ENCODE results near the gene BTBD19.
"Not testable (repeated sequence)": the region's sequence is repeated elsewhere in the genome, so short reads cannot be mapped to it uniquely, and the experiment has no call there.

BTBD19 gene

GRCh38 chr1:44829506-44830384, 21.4 kb downstream of the BTBD19 start:
- peak; percentile 18 for DNase-seq

GRCh38 chr1:44830900-44831304, 22.6 kb downstream of the BTBD19 start:
- DNase-seq: no peak

GRCh38 chr1:44831516-44831915, 23.2 kb downstream of the BTBD19 start:
- no peak for DNase-seq

DNA sequence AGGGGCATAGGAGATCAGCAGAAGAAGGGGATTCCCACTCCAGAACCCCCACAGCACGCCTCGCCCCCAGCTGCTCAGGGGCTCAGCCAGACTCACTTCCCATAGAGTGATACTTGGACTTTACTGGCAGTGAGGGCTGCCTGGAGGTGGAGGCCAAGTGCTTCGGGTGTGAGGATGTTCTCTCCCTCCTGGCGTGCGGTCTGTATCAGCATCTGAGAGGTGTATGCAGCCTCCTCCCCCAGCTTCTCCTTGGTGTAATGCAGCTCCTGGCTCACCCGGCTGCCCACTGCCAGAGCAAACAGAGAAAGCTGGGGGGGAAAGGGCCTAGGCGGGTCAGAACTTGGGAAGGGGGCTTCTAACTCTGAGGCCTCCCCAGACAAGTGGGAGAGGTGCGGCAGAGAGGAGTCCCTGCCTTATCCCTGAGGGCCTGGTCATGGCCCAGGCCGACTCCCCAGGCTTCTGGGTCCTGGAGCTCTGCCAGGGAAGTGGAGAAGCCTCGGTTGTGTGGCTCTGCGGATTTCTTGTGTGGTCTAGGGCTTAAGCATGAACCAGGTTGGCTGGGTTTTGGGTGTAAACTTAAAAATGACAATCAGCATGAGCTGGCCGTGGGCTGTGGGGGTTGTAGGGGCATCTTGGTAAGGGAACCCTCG, 23.9 kb downstream of the BTBD19 start:
- DNase-seq: no peak

DNA sequence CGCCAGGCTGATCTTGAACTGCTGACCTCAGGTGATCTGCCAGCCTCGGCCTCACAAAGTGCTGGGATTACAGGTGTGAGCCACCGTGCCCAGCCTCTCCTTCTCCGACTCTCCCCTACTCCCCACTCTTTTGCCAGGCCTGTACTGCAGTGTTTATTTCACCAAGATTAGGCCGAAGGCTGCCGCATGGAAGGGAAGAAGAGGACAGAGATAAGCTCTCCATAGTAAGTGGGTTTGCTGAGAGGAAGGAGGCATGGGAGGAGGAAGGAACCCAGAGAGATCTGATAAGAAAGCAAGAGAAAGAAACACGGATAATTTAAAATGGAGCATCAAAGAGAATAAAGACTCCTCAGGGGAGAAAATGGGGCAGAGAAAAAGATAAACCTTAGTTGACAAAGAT, 26.0 kb downstream of the BTBD19 start:
- peak; percentile 22 for DNase-seq

GRCh38 chr1:44835738-44836675, 27.7 kb downstream of the BTBD19 start:
- peak; percentile 26 for DNase-seq

DNA sequence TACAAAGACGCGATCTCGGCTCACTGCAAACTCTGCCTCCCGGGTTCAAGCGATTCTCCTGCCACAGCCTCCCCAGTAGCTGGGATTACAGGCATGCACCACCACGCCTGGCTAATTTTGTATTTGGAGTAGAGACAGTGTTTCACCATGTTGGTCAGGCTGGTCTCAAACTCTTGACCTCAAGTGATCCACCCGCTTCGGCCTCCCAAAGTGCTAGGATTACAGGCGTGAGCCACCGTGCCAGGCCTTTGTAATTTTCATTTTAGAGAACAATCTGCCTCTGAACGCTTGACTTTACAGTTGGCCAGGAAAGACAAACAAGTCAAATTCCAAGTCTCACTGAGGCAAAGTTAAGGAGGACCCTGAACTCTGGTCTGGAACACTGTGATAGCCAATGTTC, 30.0 kb downstream of the BTBD19 start:
- DNase-seq: not testable (repeated sequence)

DNA sequence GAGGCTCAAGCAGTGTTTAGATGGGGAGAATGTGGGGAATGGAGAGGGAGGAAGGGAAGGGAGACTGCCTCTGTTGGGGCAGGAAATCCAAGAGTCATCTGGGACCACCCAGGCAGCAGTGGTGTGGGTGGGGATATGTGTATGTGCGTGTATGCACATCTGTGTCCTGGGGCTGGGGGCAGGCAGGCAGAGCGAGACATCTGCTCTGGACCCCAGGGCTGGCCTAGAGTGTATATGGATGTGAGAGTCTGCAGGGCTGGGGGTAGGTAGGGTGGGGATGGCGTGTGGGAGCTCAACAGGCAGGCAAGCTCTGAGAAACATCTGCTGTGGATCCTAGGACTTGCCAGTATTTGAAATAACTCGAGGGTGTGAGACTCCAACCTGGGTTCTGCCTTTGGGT, 31.3 kb downstream of the BTBD19 start:
- no peak for DNase-seq

GRCh38 chr1:44842486-44842861, 34.2 kb downstream of the BTBD19 start:
- DNase-seq: no peak

- DNase-seq: no peak
Measured at GRCh38 chr1:44842862-44843655, 34.7 kb downstream of the BTBD19 start, which contains the start of gene PTCH2. Gene PTCH2, minus strand, starts transcription at chr1:44843253. Its CDS starts 321 bp downstream, at chr1:44842932.

GRCh38 chr1:44846985-44847384, 38.7 kb downstream of the BTBD19 start:
- DNase-seq: no peak

DNA sequence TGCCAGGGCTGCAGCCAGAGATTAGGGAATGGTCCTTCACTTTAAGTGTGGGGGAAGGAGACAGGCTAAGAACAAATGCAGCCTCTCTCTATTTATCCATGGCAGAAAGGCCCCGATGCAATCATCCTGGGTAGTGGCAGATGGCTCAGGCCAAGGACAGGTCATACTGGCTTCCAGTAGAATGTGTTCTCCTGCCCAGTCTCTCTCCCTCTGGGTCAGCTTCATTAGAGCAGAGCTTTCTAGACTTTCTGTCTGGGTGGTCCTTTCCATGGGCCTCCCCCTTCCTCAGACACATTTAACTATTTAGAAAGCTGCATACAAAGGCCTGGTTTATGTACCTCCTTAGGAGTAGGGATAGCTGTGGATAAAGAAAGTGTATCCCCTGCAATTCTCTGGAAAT, 39.5 kb downstream of the BTBD19 start:
- DNase-seq: no peak

- DNase-seq: no peak
Measured at GRCh38 chr1:44848456-44849181, 40.3 kb downstream of the BTBD19 start.

GRCh38 chr1:44849575-44850132, 41.3 kb downstream of the BTBD19 start:
- no peak for DNase-seq

GRCh38 chr1:44851308-44851707, 43.0 kb downstream of the BTBD19 start:
- DNase-seq: no peak

DNA sequence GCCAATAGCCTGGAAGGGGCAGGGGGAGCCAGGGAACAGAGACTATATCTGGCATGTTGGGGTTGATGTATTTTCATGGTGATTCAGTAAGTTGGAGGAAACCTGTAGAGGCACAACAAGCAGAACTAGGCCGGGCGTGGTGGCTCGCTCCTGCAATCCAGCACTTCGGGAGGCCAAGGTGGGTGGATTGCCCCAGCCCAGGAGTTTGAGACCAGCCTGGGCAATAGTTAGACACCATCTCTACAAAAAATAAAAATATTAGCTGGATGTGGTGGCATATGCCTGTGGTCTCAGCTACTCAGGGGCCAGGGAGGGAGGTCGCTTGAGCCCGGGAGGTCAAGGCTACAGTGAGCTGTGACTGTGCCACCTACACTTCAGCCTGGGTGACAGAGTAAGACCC, 44.9 kb downstream of the BTBD19 start:
- DNase-seq: no peak

- DNase-seq: no peak
Measured at GRCh38 chr1:44854970-44855369, 46.6 kb downstream of the BTBD19 start.

DNA sequence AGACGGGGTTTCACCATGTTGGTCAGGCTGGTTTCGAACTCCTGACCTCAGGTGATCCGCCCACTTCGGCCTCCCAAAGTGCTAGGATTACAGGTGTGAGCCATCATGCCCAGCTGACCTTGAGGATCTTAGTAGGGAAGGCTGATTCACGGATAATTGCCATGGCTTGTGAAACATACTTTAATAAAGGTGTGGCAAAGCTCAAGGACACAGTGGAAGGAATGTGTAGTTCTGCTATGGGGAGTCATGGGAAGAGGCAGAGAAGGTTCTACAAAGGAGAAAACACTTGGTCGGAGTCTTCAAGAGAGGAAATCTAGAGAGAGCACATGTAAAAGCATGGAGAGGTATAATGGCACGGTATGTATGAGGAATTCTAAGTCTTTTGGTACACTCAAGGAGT, 47.4 kb downstream of the BTBD19 start:
- DNase-seq: no peak

DNA sequence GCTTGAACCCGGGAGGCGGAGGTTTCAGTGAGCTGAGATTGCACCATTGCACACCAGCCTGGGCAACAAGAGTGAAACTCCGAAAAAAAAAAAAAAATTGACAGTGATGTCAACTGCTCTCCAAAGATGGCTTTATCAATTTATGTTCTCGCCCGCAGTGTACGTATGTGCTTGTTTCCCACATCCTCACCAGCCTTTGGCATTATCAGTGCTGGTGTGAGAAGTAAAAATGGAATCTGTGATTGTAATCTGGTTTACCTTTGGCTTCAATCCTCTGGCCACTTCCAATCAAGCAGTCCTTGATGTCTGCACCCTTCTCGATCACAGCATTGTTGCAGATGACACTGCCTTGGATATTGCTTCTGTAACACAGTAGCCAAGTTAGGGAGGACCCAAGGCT, 49.1 kb downstream of the BTBD19 start:
- DNase-seq: no peak

DNA sequence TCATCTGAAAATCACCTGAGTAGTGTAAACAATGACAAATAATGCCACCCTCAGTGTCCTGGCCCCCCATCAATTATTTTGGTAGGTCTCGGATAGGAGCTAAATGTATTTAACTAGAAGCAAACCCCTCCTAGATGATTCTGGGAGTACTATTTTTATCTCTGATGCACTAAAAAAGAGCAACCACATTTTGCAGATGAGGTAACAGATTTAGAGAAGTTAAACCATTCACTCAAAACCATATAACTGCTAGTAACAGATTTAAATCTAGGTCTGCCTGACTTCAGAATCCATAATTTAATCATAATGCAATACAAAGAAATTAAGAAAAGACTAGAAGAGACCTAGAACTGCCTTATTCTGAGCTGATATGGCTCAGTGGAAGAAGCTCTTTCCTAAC, 52.0 kb downstream of the BTBD19 start:
- no peak for DNase-seq

- DNase-seq: no peak
Measured at GRCh38 chr1:44860891-44861425, 52.6 kb downstream of the BTBD19 start.
